WTC11 (cell line): ENCODE data around the gene OTUB2. TPM values are rescaled to one million over a fixed set of nuclear protein-coding genes. Genes with fewer than 3 reads are reported as not detected.

Source experiments
- ATAC-seq: fragments of 200-7000 bp; cut with Tn5 transposase; 2 replicates; pipeline ENCODE4 v1.10.0; 2021; ENCODE audit warnings: mild to moderate bottlenecking, moderate library complexity
- CTCF ChIA-PET: fragments of 300-600 bp; sonication (Branson Sonifier 250); formaldehyde crosslinking; loops from one replicate; lab custom pipeline; 2021; ENCODE audit warnings: antibody characterized with exemption; lab: Charles Lee
- POLR2A ChIA-PET: fragments of 350-600 bp; sonication (Branson Sonifier 250); formaldehyde crosslinking; loops from one replicate; lab custom pipeline; 2021; ENCODE audit warnings: antibody characterized with exemption; lab: Charles Lee
- DNase-seq: peaks from one replicate; pipeline ENCODE4 v3.0.0; 2021; ENCODE audit warnings: low spot score
- H3K27ac Mint-ChIP-seq: 2 replicates; pipeline ENCODE4 v1.8.0; 2021; ENCODE audit warnings: mixed read lengths
- H3K27me3 Mint-ChIP-seq: 2 replicates; pipeline ENCODE4 v1.8.0; 2021; ENCODE audit warnings: low read depth, mild to moderate bottlenecking, moderate library complexity, mixed read lengths
- H3K36me3 Mint-ChIP-seq: 2 replicates; pipeline ENCODE4 v1.8.0; 2021; ENCODE audit warnings: mixed read lengths
- H3K4me1 Mint-ChIP-seq: 2 replicates; pipeline ENCODE4 v1.8.0; 2022; ENCODE audit warnings: mixed read lengths
- H3K4me3 Mint-ChIP-seq: 2 replicates; pipeline ENCODE4 v1.8.0; 2021; ENCODE audit warnings: mild to moderate bottlenecking, moderate library complexity, mixed read lengths
- H3K9me3 Mint-ChIP-seq: 2 replicates; pipeline ENCODE4 v1.8.0; 2021; ENCODE audit warnings: mixed read lengths
- AFF4 ChIP-seq: sonication (generic); formaldehyde crosslinking; IDR thresholded peaks from 2 replicates; pipeline ENCODE4 v1.8.1; 2023; ENCODE audit warnings: mild to moderate bottlenecking, missing genetic modification reagents, borderline replicate concordance
- ARID4B ChIP-seq: sonication (generic); formaldehyde crosslinking; IDR thresholded peaks from 2 replicates; pipeline ENCODE4 v1.8.0; 2023; ENCODE audit warnings: missing genetic modification reagents, mild to moderate bottlenecking, borderline replicate concordance
- CDX4 ChIP-seq: fragments of 250-450 bp; sonication (Bioruptor Pico); IDR thresholded peaks from 2 replicates; pipeline ENCODE4 v1.9.0; 2021; ENCODE audit warnings: moderate library complexity, mild to moderate bottlenecking, inconsistent platforms, borderline replicate concordance
- E2F1 ChIP-seq: sonication (generic); formaldehyde crosslinking; IDR thresholded peaks from 2 replicates; pipeline ENCODE4 v1.8.0; 2022; ENCODE audit warnings: mild to moderate bottlenecking, missing genetic modification reagents
- ELF4 ChIP-seq: sonication (generic); formaldehyde crosslinking; IDR thresholded peaks from 2 replicates; pipeline ENCODE4 v1.8.1; 2022; ENCODE audit warnings: low read depth, mild to moderate bottlenecking, moderate library complexity, missing genetic modification reagents
- EMX1 ChIP-seq: fragments of 250-450 bp; sonication (Bioruptor Pico); IDR thresholded peaks from 2 replicates; pipeline ENCODE4 v1.8.0; 2021; ENCODE audit warnings: mild to moderate bottlenecking
- GABPB1 ChIP-seq: sonication (generic); formaldehyde crosslinking; IDR thresholded peaks from 2 replicates; pipeline ENCODE4 v1.8.1; 2023; ENCODE audit warnings: mild to moderate bottlenecking, missing genetic modification reagents
- NFATC4 ChIP-seq: fragments of 250-450 bp; sonication (Bioruptor Pico); IDR thresholded peaks from 2 replicates; pipeline ENCODE4 v1.9.0; 2021; ENCODE audit warnings: mild to moderate bottlenecking
- ZNF219 ChIP-seq: sonication (generic); formaldehyde crosslinking; IDR thresholded peaks from 2 replicates; pipeline ENCODE4 v1.8.0; 2023; ENCODE audit warnings: missing genetic modification reagents, mild to moderate bottlenecking, borderline replicate concordance
- ZNF281 ChIP-seq: sonication (generic); formaldehyde crosslinking; IDR thresholded peaks from 2 replicates; pipeline ENCODE4 v1.8.0; 2023; ENCODE audit warnings: mild to moderate bottlenecking, missing genetic modification reagents
- total RNA-seq: library from RNA; stranded (reverse); gene quantifications from 3 replicates; pipeline ENCODE4 v1.2.3, GENCODE V29; 2021
- TF ChIP-seq, protein P1 (sequence below): sonication (generic); formaldehyde crosslinking; IDR thresholded peaks from 2 replicates; pipeline ENCODE4 v1.8.1; 2023; ENCODE audit warnings: mild to moderate bottlenecking, moderate library complexity, missing genetic modification reagents

Gene OTUB2
- total RNA-seq, 1 experiment from 2014 or later, result 3.5 TPM

GRCh38 chr14:94030571-94030970 is 4.4 kb downstream of the OTUB2 start (continued):
- TF ChIP-seq ZNF281 (CRISPR knock-in tag), result no peak
- no peak for TF ChIP-seq CDX4 (CRISPR knock-in tag)

DNA sequence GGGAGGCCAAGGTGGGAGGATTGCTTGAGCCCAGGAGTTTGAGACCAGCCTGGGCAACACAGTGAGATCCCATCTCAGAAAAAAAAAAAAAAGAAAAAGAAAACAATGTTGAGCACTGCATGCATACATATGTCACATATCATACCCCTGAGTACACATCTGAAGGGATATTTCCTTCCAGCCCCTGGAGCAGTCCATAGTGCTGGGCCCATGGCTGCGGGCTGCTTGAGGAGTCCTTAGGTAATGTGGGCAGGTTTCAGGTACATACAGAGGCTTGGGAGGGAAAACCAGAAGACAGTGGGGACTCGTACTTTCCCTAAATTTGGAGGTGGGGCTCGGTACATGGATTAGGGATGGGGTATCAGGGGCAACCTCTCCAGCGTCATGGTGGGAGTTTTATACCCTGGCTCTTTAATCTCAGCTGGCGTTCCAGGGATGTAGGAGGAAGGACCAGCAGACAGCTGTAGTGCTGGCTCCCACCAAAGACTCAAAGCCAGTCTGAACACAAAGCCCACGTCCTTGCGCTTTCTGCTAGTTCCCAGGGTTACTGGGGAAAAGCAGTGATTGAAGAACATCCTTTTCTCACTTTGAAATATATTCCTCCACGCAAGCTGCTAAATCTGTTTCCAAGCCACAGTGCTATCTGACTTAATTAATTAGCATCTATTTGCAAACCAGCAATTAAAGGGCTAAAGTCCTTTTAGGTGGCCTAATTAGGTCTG is 5.2 kb downstream of the OTUB2 start:
- ChIA-PET CTCF (interaction anchor here (0.9 kb wide), 1 partner anchor 91 kb away, joined by 5 read pairs; no protein-coding TSS in a partner anchor), POLR2A (no interaction called here)
- no peaks in the 10 kb centered on the region; the same call in 1 of the 2 replicates for H3K4me1 Mint-ChIP-seq
- no peak overlapping the region for H3K4me3 Mint-ChIP-seq
- TF ChIP-seq GABPB1 (CRISPR knock-in tag), result no peak
- no peak for TF ChIP-seq AFF4 (CRISPR knock-in tag)
- TF ChIP-seq ARID4B (CRISPR knock-in tag), result no peak
- no peak for TF ChIP-seq E2F1 (CRISPR knock-in tag)
- TF ChIP-seq NFATC4 (CRISPR knock-in tag), result no peak
- TF ChIP-seq, protein P1, sequence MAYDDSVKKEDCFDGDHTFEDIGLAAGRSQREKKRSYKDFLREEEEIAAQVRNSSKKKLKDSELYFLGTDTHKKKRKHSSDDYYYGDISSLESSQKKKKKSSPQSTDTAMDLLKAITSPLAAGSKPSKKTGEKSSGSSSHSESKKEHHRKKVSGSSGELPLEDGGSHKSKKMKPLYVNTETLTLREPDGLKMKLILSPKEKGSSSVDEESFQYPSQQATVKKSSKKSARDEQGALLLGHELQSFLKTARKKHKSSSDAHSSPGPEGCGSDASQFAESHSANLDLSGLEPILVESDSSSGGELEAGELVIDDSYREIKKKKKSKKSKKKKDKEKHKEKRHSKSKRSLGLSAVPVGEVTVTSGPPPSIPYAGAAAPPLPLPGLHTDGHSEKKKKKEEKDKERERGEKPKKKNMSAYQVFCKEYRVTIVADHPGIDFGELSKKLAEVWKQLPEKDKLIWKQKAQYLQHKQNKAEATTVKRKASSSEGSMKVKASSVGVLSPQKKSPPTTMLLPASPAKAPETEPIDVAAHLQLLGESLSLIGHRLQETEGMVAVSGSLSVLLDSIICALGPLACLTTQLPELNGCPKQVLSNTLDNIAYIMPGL (CRISPR knock-in tag), result no peak
- no peak for TF ChIP-seq ZNF219
- TF ChIP-seq ELF4 (CRISPR knock-in tag), result no peak
- no peak for TF ChIP-seq EMX1
- H3K36me3 Mint-ChIP-seq, result peaks cover 17% of the 10 kb centered on the region
- H3K27me3 Mint-ChIP-seq, result no peaks in the 10 kb centered on the region
- no peak overlapping the region for H3K27ac Mint-ChIP-seq
- ATAC-seq, result no peak
- peaks cover 16% of the 10 kb centered on the region for H3K9me3 Mint-ChIP-seq
- no peak for DNase-seq
